Stomach (tissue), 9 donors: ENCODE data around the gene ZFHX2. TPM values are rescaled to one million over a fixed set of nuclear protein-coding genes. Genes with fewer than 3 reads are reported as not detected.

Experiments
- DNase-seq, 2 donors: peaks; one replicate each; pipeline versions ENCODE4 v3.0.0 to v3.0.0-alpha.2; 2013 to 2019
- H3K27ac ChIP-seq, 5 donors: fragments of 200-600 bp in 4 of 5; sonication (generic) in 4 of 5; one replicate each; pipeline ENCODE4 v1.5.1; 2013 to 2019; ENCODE audit warnings: mild to moderate bottlenecking in 1 of 5, moderate library complexity in 1 of 5
- H3K27me3 ChIP-seq, 3 donors: fragments of 200-600 bp; sonication (generic); one replicate each; pipeline ENCODE4 v1.5.1; 2017 to 2019; ENCODE audit warnings: mixed run types in 1 of 3
- H3K36me3 ChIP-seq, 4 donors: fragments of 200-600 bp; sonication (generic); 1 replicate in 3 of 4; 2 replicates in 1 of 4; pipeline ENCODE4 v1.5.1; 2016 to 2019
- H3K4me1 ChIP-seq, 4 donors: fragments of 200-600 bp; sonication (generic); one replicate each; pipeline ENCODE4 v1.5.1; 2016 to 2019
- H3K4me3 ChIP-seq, 4 donors: fragments of 200-600 bp; sonication (generic) in 3 of 4; one replicate each; pipeline ENCODE4 v1.5.1; 2016 to 2019; ENCODE audit warnings: mild to moderate bottlenecking in 1 of 4
- H3K9me3 ChIP-seq, 4 donors: fragments of 200-600 bp; sonication (generic); one replicate each; pipeline ENCODE4 v1.5.1; 2016 to 2019
- CTCF ChIP-seq, 7 experiments: fragments of 450-650 bp in 4 of 7; fragments of 200-600 bp in 3 of 7; sonication (generic) in 3 of 7; IDR thresholded peaks; one replicate each; pipeline ENCODE4 v1.5.1; 2016 to 2019; ENCODE audit warnings: antibody characterized with exemption in 7 of 7, control low read depth in 2 of 7, mild to moderate bottlenecking in 1 of 7
- EP300 ChIP-seq: sonication (generic); formaldehyde crosslinking; IDR thresholded peaks from one replicate; pipeline ENCODE4 v1.6.1; 2017; ENCODE audit warnings: antibody characterized with exemption
- POLR2A ChIP-seq, 4 donors: fragments of 450-650 bp; IDR thresholded peaks; one replicate each; pipeline ENCODE4 v1.6.1; 2016; ENCODE audit warnings: antibody characterized with exemption in 4 of 4, control low read depth in 2 of 4, mild to moderate bottlenecking in 1 of 4, moderate library complexity in 1 of 4
- POLR2AphosphoS5 ChIP-seq, 3 donors: sonication (generic); formaldehyde crosslinking; IDR thresholded peaks; one replicate each; pipeline ENCODE4 v1.6.1; 2016; ENCODE audit warnings: antibody characterized with exemption in 3 of 3
- WGBS, 5 donors: extraction: QIAGEN DNeasy Blood & Tissue Kit in 3 of 5; methylation state at CpG; one replicate each; pipeline versions ENCODE4 v1.1.5 to v1.1.7; 2013 to 2018; 5-methylcytosine and 5-hydroxymethylcytosine counted together
- intact Hi-C: fragments of 100-400 bp; cut with DNase I; formaldehyde crosslinking; loops from one replicate; pipeline ENCODE4 v1.15.1; 2023; ENCODE audit warnings: low total_unique reads
- polyA plus RNA-seq, 3 donors: library from polyadenylated mRNA; stranded (reverse); fragments of 200-250 nt; gene quantifications; one replicate each; pipeline ENCODE4 v1.2.3, GENCODE V29; 2013
- total RNA-seq, 5 donors: library from RNA; depleted of rRNA; stranded (reverse); fragments of >200 nt; gene quantifications; one replicate each; pipeline versions ENCODE4 v1.1.0 to v1.2.3, GENCODE V29; 2014 to 2016
- donor health status: healthy with polysubstance abuse.
- donor health status: Bipolar disorder and iron deficiency.
- donor health status: healthy.

Gene ZFHX2
- total and polyA plus RNA-seq, 8 donors, result under 0.01 to 2.9 (median 0.68) TPM; not detected in 1

GRCh38 chr14:23535943-23536342 is 15.6 kb downstream of the ZFHX2 start:
- Histone ChIP-seq H3K27ac (no peak overlapping the region), H3K27me3 (no peaks in the 10 kb centered on the region), H3K9me3 (no peaks in the 10 kb centered on the region), H3K4me1 (peaks cover 0 to 10% (median 0%) of the 10 kb centered on the region in 4 donors), H3K4me3 (no peak overlapping the region), H3K36me3 (peaks cover 0 to 11% (median 5%) of the 10 kb centered on the region in 4 donors)
- intact Hi-C loops, result no loop called here
- DNase-seq, result no peak
- 82 to 88% (median 86%) methylated on average over 4 of the region's 4 CpGs for WGBS, 5 donors
- TF ChIP-seq EP300, result no peak
- no peak for TF ChIP-seq POLR2AphosphoS5 (IDR thresholded peaks at IDR 0.05)
- TF ChIP-seq CTCF (IDR thresholded peaks at IDR 0.05), result no peak
- TF ChIP-seq POLR2A (IDR thresholded peaks at IDR 0.05), result no peak

- DNase-seq, result no peak
- 92 to 95% (median 94%) methylated on average over 11 to 16 of the region's 16 CpGs for WGBS, 5 donors
- H3K27ac ChIP-seq, result no peak overlapping the region
- H3K4me1 ChIP-seq, result peaks cover 0 to 2% (median 0%) of the 10 kb centered on the region in 4 donors
- H3K9me3 ChIP-seq, result no peaks in the 10 kb centered on the region
- no peaks in the 10 kb centered on the region for H3K27me3 ChIP-seq
- no peak overlapping the region for H3K4me3 ChIP-seq
- H3K36me3 ChIP-seq, result peaks cover 0 to 11% (median 5%) of the 10 kb centered on the region in 4 donors
- intact Hi-C loops, result no loop called here
- TF ChIP-seq POLR2AphosphoS5 (IDR thresholded peaks at IDR 0.05), result no peak
- no peak for TF ChIP-seq CTCF (IDR thresholded peaks at IDR 0.05)
- no peak for TF ChIP-seq POLR2A (IDR thresholded peaks at IDR 0.05)
- no peak for TF ChIP-seq EP300
Observed at GRCh38 chr14:23533652-23534435, 17.7 kb downstream of the ZFHX2 start.

GRCh38 chr14:23532658-23533057 is 18.9 kb downstream of the ZFHX2 start:
- 94 to 100% (median 95%) methylated on average over 5 to 7 of the region's 7 CpGs for WGBS, 5 donors
- intact Hi-C loops, result no loop called here
- TF ChIP-seq POLR2AphosphoS5 (IDR thresholded peaks at IDR 0.05), result no peak
- no peak for TF ChIP-seq EP300
- no peak for TF ChIP-seq CTCF (IDR thresholded peaks at IDR 0.05)

GRCh38 chr14:23531391-23531790 is 20.2 kb downstream of the ZFHX2 start:
- intact Hi-C loops, result no loop called here
- no peaks in the 10 kb centered on the region for H3K9me3 ChIP-seq
- H3K4me3 ChIP-seq, result no peak overlapping the region
- no peak overlapping the region for H3K27ac ChIP-seq
- WGBS, 5 donors, result 91 to 97% (median 94%) methylated on average over 12 of the region's 12 CpGs
- TF ChIP-seq POLR2AphosphoS5 (IDR thresholded peaks at IDR 0.05), result no peak
- no peak for TF ChIP-seq CTCF (IDR thresholded peaks at IDR 0.05)
- TF ChIP-seq EP300, result no peak
- H3K4me1 ChIP-seq, result no peaks in the 10 kb centered on the region
- DNase-seq, result no peak
- no peaks in the 10 kb centered on the region for H3K27me3 ChIP-seq
- peaks cover 0 to 17% (median 6%) of the 10 kb centered on the region in 4 donors for H3K36me3 ChIP-seq

More at GRCh38 chr14:23532658-23533057, 18.9 kb downstream of the ZFHX2 start:
- Histone ChIP-seq H3K9me3 (no peaks in the 10 kb centered on the region), H3K4me3 (no peak overlapping the region), H3K4me1 (no peaks in the 10 kb centered on the region), H3K27me3 (no peaks in the 10 kb centered on the region), H3K27ac (no peak overlapping the region), H3K36me3 (peaks cover 0 to 12% (median 5%) of the 10 kb centered on the region in 4 donors)
- DNase-seq, result no peak
